SIG-M5 treated with dmso at 0.1 percent for 504 hours (cell line): ENCODE measurements around the gene HSD17B8.
A peak's percentile ranks its signal among the peaks of the same experiment; 100 is the strongest.

ENCODE experiments used
- DNase-seq: peaks from one replicate; lab custom pipeline; 2025; ENCODE audit not compliant: unreplicated experiment; lab: John Stamatoyannopoulos, UW

HSD17B8 gene

GRCh38 chr6:33236328-33236727 lies 31.9 kb downstream of the HSD17B8 start:
- DNase-seq, result no peak

- no peak for DNase-seq
These were observed 32.4 kb downstream of the HSD17B8 start for GRCh38 chr6:33236852-33237251.

GRCh38 chr6:33237741-33238140 lies 33.3 kb downstream of the HSD17B8 start:
- no peak for DNase-seq

- DNase-seq, result no peak
These were observed 37.5 kb downstream of the HSD17B8 start for GRCh38 chr6:33241968-33242367.

GRCh38 chr6:33243476-33243875 lies 39.0 kb downstream of the HSD17B8 start:
- no peak for DNase-seq

- peak; percentile 80 for DNase-seq
These were observed 43.7 kb downstream of the HSD17B8 start for GRCh38 chr6:33247977-33248642.

GRCh38 chr6:33248643-33248931 lies 44.1 kb downstream of the HSD17B8 start:
- peak; percentile 69 for DNase-seq

- DNase-seq, result peak; percentile 99
These were observed 44.7 kb downstream of the HSD17B8 start for GRCh38 chr6:33248932-33249731.

- no peak for DNase-seq
These were observed 45.5 kb downstream of the HSD17B8 start for GRCh38 chr6:33249732-33250630.

- no peak for DNase-seq
These were observed 46.3 kb downstream of the HSD17B8 start for GRCh38 chr6:33250731-33251130.

- DNase-seq, result no peak
These were observed 47.0 kb downstream of the HSD17B8 start for GRCh38 chr6:33251395-33252012.

GRCh38 chr6:33252759-33253158 lies 48.3 kb downstream of the HSD17B8 start:
- DNase-seq, result no peak

GRCh38 chr6:33254591-33254990 lies 50.1 kb downstream of the HSD17B8 start:
- no peak for DNase-seq
